NK-92 (cell line): ENCODE results near the gene DNAH10.

Source experiments
- DNase-seq: peaks from one replicate; lab custom pipeline; 2025; ENCODE audit not compliant: unreplicated experiment; lab: John Stamatoyannopoulos, UW

Gene DNAH10

GRCh38 chr12:123761841-123762714 lies at the start of gene DNAH10:
Gene DNAH10, plus strand, starts transcription at chr12:123762301. Its CDS starts 36 bp downstream, at chr12:123762337.
- no peak for DNase-seq

GRCh38 chr12:123712780-123713319 lies 49.3 kb upstream of the DNAH10 start:
- DNase-seq: no peak

- no peak for DNase-seq
These were observed 48.7 kb upstream of the DNAH10 start for GRCh38 chr12:123713398-123713797.

GRCh38 chr12:123713823-123714585 lies 48.1 kb upstream of the DNAH10 start:
- no peak for DNase-seq

- DNase-seq: no peak
These were observed 46.9 kb upstream of the DNAH10 start for GRCh38 chr12:123715195-123715594.

- no peak for DNase-seq
These were observed 44.8 kb upstream of the DNAH10 start for GRCh38 chr12:123717350-123717749.

- no peak for DNase-seq
These were observed 41.8 kb upstream of the DNAH10 start for GRCh38 chr12:123720141-123720814.

GRCh38 chr12:123721245-123721644 lies 40.9 kb upstream of the DNAH10 start:
- no peak for DNase-seq

- DNase-seq: no peak
These were observed 39.1 kb upstream of the DNAH10 start for GRCh38 chr12:123723011-123723410.

GRCh38 chr12:123723765-123724164 lies 38.3 kb upstream of the DNAH10 start:
- DNase-seq: no peak

- no peak for DNase-seq
These were observed 35.9 kb upstream of the DNAH10 start for GRCh38 chr12:123726244-123726643.

- DNase-seq: no peak
These were observed 35.1 kb upstream of the DNAH10 start for GRCh38 chr12:123726962-123727361.

GRCh38 chr12:123727878-123728277 lies 34.2 kb upstream of the DNAH10 start:
- no peak for DNase-seq

- no peak for DNase-seq
These were observed 30.5 kb upstream of the DNAH10 start for GRCh38 chr12:123731596-123731995.

- DNase-seq: no peak
These were observed 29.9 kb upstream of the DNAH10 start for GRCh38 chr12:123732251-123732650.

GRCh38 chr12:123733229-123733628 lies 28.9 kb upstream of the DNAH10 start:
- no peak for DNase-seq

GRCh38 chr12:123734268-123734667 lies 27.8 kb upstream of the DNAH10 start:
- no peak for DNase-seq

- no peak for DNase-seq
These were observed 20.0 kb upstream of the DNAH10 start for GRCh38 chr12:123741937-123742572.

GRCh38 chr12:123743002-123743401 lies 19.1 kb upstream of the DNAH10 start:
- DNase-seq: no peak

GRCh38 chr12:123744836-123745235 lies 17.3 kb upstream of the DNAH10 start:
- no peak for DNase-seq

GRCh38 chr12:123747309-123747708 lies 14.8 kb upstream of the DNAH10 start:
- no peak for DNase-seq
